Esophagus squamous epithelium (tissue), 5 donors: ENCODE results near the gene GK2. TPM values are rescaled to one million over a fixed set of nuclear protein-coding genes. Genes with fewer than 3 reads are reported as not detected.

Experiments
- DNase-seq: peaks from one replicate; lab custom pipeline; 2025; lab: John Stamatoyannopoulos, UW
- H3K27ac ChIP-seq, 4 donors: fragments of 200-600 bp; sonication (generic); one replicate each; pipeline ENCODE4 v1.5.1; 2016 to 2019; ENCODE audit warnings: mild to moderate bottlenecking in 1 of 4
- H3K27me3 ChIP-seq, 4 donors: fragments of 200-600 bp; sonication (generic); 1 replicate in 3 of 4; 2 replicates in 1 of 4; pipeline versions ENCODE4 v1.5.1 to v1.6.0; 2017 to 2021; ENCODE audit warnings: antibody characterized with exemption in 1 of 4
- H3K36me3 ChIP-seq, 3 donors: fragments of 200-600 bp; sonication (generic); one replicate each; pipeline ENCODE4 v1.5.1; 2016 to 2019
- H3K4me1 ChIP-seq, 3 donors: fragments of 200-600 bp; sonication (generic); one replicate each; pipeline ENCODE4 v1.5.1; 2017 to 2019
- H3K4me3 ChIP-seq, 4 donors: fragments of 200-600 bp; sonication (generic); 1 replicate in 3 of 4; 2 replicates in 1 of 4; pipeline ENCODE4 v1.5.1; 2016 to 2019; ENCODE audit warnings: mild to moderate bottlenecking in 2 of 4, moderate library complexity in 1 of 4
- H3K9me3 ChIP-seq, 3 donors: fragments of 200-600 bp; sonication (generic); one replicate each; pipeline ENCODE4 v1.5.1; 2016 to 2019
- CTCF ChIP-seq, 6 experiments: fragments of 450-650 bp in 4 of 6; fragments of 200-600 bp in 2 of 6; sonication (generic) in 2 of 6; IDR thresholded peaks; one replicate each; pipeline ENCODE4 v1.5.1; 2016 to 2019; ENCODE audit warnings: antibody characterized with exemption in 6 of 6, mild to moderate bottlenecking in 4 of 6, moderate library complexity in 4 of 6
- POLR2A ChIP-seq, 4 donors: fragments of 450-650 bp; IDR thresholded peaks; one replicate each; pipeline ENCODE4 v1.6.1; 2017; ENCODE audit warnings: antibody characterized with exemption in 4 of 4, mild to moderate bottlenecking in 4 of 4, moderate library complexity in 3 of 4
- WGBS, 2 donors: methylation state at CpG; one replicate each; pipeline ENCODE4 v1.1.5; 2018; 5-methylcytosine and 5-hydroxymethylcytosine counted together
- intact Hi-C: fragments of 100-400 bp; cut with DNase I; formaldehyde crosslinking; loops from one replicate; pipeline ENCODE4 v1.15.0; 2022
- total RNA-seq, 4 donors: library from RNA; depleted of rRNA; stranded (reverse); fragments of >200 nt; gene quantifications; one replicate each; pipeline ENCODE4 v1.1.0, GENCODE V29; 2016
- donor health status: DM: yes; HTN: yes; CAD: no.

GK2 gene
- total RNA-seq, 4 donors from 2014 or later: not detected

- intact Hi-C loops: no loop called here
- Histone ChIP-seq H3K9me3 (no peaks in the 10 kb centered on the region), H3K36me3 (no peaks in the 10 kb centered on the region), H3K4me3 (no peak overlapping the region), H3K27me3 (no peaks in the 10 kb centered on the region), H3K27ac (no peak overlapping the region), H3K4me1 (no peaks in the 10 kb centered on the region)
- WGBS, 2 donors: 82 to 87% methylated on average over 2 of the region's 2 CpGs
- no peak for TF ChIP-seq POLR2A (IDR thresholded peaks at IDR 0.05)
- no peak for TF ChIP-seq CTCF (IDR thresholded peaks at IDR 0.05)
- DNase-seq: no peak
Measured at GRCh38 chr4:79367096-79367495, 40.9 kb downstream of the GK2 start.

GRCh38 chr4:79366422-79366821, 41.6 kb downstream of the GK2 start:
- no peaks in the 10 kb centered on the region for H3K27me3 ChIP-seq
- no peaks in the 10 kb centered on the region for H3K4me1 ChIP-seq
- no peak overlapping the region for H3K27ac ChIP-seq
- no peak for TF ChIP-seq CTCF (IDR thresholded peaks at IDR 0.05)
- TF ChIP-seq POLR2A (IDR thresholded peaks at IDR 0.05): no peak
- intact Hi-C loops: no loop called here
- H3K4me3 ChIP-seq: no peak overlapping the region
- DNase-seq: no peak
- no peaks in the 10 kb centered on the region for H3K9me3 ChIP-seq
- H3K36me3 ChIP-seq: no peaks in the 10 kb centered on the region

GRCh38 chr4:79364061-79364460, 44.0 kb downstream of the GK2 start:
- H3K9me3 ChIP-seq: no peaks in the 10 kb centered on the region
- H3K36me3 ChIP-seq: no peaks in the 10 kb centered on the region
- DNase-seq: no peak
- no peak overlapping the region for H3K4me3 ChIP-seq
- intact Hi-C loops: no loop called here
- TF ChIP-seq POLR2A (IDR thresholded peaks at IDR 0.05): no peak
- no peak for TF ChIP-seq CTCF (IDR thresholded peaks at IDR 0.05)
- H3K4me1 ChIP-seq: no peaks in the 10 kb centered on the region
- H3K27me3 ChIP-seq: no peaks in the 10 kb centered on the region
- no peak overlapping the region for H3K27ac ChIP-seq
- 69 to 78% methylated on average over 6 of the region's 6 CpGs for WGBS, 2 donors

- no peak overlapping the region for H3K4me3 ChIP-seq
- H3K9me3 ChIP-seq: no peaks in the 10 kb centered on the region
- no peaks in the 10 kb centered on the region for H3K4me1 ChIP-seq
- WGBS, 2 donors: 46 to 49% methylated on average over 4 of the region's 4 CpGs
- no peaks in the 10 kb centered on the region for H3K36me3 ChIP-seq
- intact Hi-C loops: no loop called here
- no peaks in the 10 kb centered on the region for H3K27me3 ChIP-seq
- TF ChIP-seq POLR2A (IDR thresholded peaks at IDR 0.05): no peak
- TF ChIP-seq CTCF (IDR thresholded peaks at IDR 0.05): no peak
- H3K27ac ChIP-seq: no peak overlapping the region
- no peak for DNase-seq
Measured at GRCh38 chr4:79362626-79363025, 45.4 kb downstream of the GK2 start.

GRCh38 chr4:79360006-79360405, 48.0 kb downstream of the GK2 start:
- Histone ChIP-seq H3K4me1 (no peaks in the 10 kb centered on the region), H3K9me3 (no peaks in the 10 kb centered on the region), H3K36me3 (no peaks in the 10 kb centered on the region), H3K27me3 (no peaks in the 10 kb centered on the region), H3K4me3 (no peak overlapping the region), H3K27ac (no peak overlapping the region)
- no peak for DNase-seq
- no peak for TF ChIP-seq CTCF (IDR thresholded peaks at IDR 0.05)
- no peak for TF ChIP-seq POLR2A (IDR thresholded peaks at IDR 0.05)
- intact Hi-C loops: no loop called here
